IMR-90 (cell line): ENCODE measurements around the gene ZXDC. TPM values are rescaled to one million over a fixed set of nuclear protein-coding genes. Genes with fewer than 3 reads are reported as not detected.

Source experiments
- ATAC-seq: fragments of 200-7000 bp; cut with Tn5 transposase; 2 replicates; pipeline ENCODE4 v1.9.1; 2020; ENCODE audit warnings: low read depth, mild to moderate bottlenecking, moderate library complexity
- BruUV-seq: library from RNA; stranded (reverse); fragments of 400-500 nt; replicated peaks from 2 replicates; lab custom pipeline; 2021; lab: Mats Ljungman, UMichigan
- CTCF ChIA-PET: fragments of 300-600 bp; formaldehyde crosslinking; extraction: SDS; loops from one replicate; lab custom pipeline; 2021; ENCODE audit warnings: antibody characterized with exemption; lab: Yijun Ruan, JAX
- POLR2A ChIA-PET: fragments of 300-600 bp; sonication (Branson Sonifier 250); formaldehyde crosslinking; loops from one replicate; lab custom pipeline; 2022; ENCODE audit warnings: antibody characterized with exemption; ENCODE audit not compliant: unreplicated experiment; lab: Charles Lee
- DNase-seq: peaks from one replicate; pipeline ENCODE4 v3.0.0; 2013
- H2AFZ ChIP-seq: replicated peaks from 2 replicates; pipeline ENCODE3; 2013; ENCODE audit warnings: low read length, mild to moderate bottlenecking; ENCODE audit not compliant: poor library complexity
- H2AK5ac ChIP-seq: 2 replicates; pipeline ENCODE4 v1.6.1; 2013; ENCODE audit warnings: low read depth, low read length, inconsistent platforms
- H2AK9ac ChIP-seq: replicated peaks from 2 replicates; pipeline ENCODE3; 2013; ENCODE audit warnings: mild to moderate bottlenecking, low read depth, low read length, moderate library complexity; ENCODE audit not compliant: poor library complexity
- H2BK120ac ChIP-seq: 2 replicates; pipeline ENCODE4 v1.6.1; 2013; ENCODE audit warnings: low read depth, low read length, inconsistent platforms
- H2BK15ac ChIP-seq: 3 replicates; pipeline ENCODE4 v1.6.1; 2013; ENCODE audit warnings: low read depth, low read length, inconsistent platforms
- H2BK20ac ChIP-seq: 2 replicates; pipeline ENCODE4 v1.6.1; 2013; ENCODE audit warnings: low read depth, mild to moderate bottlenecking, inconsistent platforms, low read length, moderate library complexity
- H2BK5ac ChIP-seq: 2 replicates; pipeline ENCODE4 v1.6.1; 2013; ENCODE audit warnings: mild to moderate bottlenecking, low read depth, low read length, inconsistent platforms; ENCODE audit not compliant: poor library complexity, severe bottlenecking
- H3K14ac ChIP-seq: replicated peaks from 2 replicates; pipeline ENCODE4 v1.6.1; 2013; ENCODE audit warnings: low read depth, low read length, inconsistent platforms
- H3K18ac ChIP-seq: 2 replicates; pipeline ENCODE4 v1.6.1; 2013; ENCODE audit warnings: low read depth, low read length, control low read depth
- H3K23ac ChIP-seq: 2 replicates; pipeline ENCODE4 v1.6.1; 2013; ENCODE audit warnings: low read depth, low read length, inconsistent platforms
- H3K27ac ChIP-seq: 2 replicates; pipeline ENCODE4 v1.5.1; 2013; ENCODE audit warnings: mild to moderate bottlenecking, control low read depth, low read length; ENCODE audit not compliant: insufficient read depth
- H3K27me3 ChIP-seq: 2 replicates; pipeline ENCODE4 v1.6.1; 2013; ENCODE audit warnings: low read length; ENCODE audit not compliant: control insufficient read depth, insufficient read depth
- H3K36me3 ChIP-seq: 2 replicates; pipeline ENCODE4 v1.6.1; 2013; ENCODE audit warnings: low read length, mixed read lengths; ENCODE audit not compliant: control insufficient read depth, insufficient read depth
- H3K4ac ChIP-seq: 2 replicates; pipeline ENCODE4 v1.6.1; 2013; ENCODE audit warnings: low read depth, low read length, inconsistent platforms
- H3K4me1 ChIP-seq: 2 replicates; pipeline ENCODE4 v1.6.1; 2013; ENCODE audit warnings: low read length, mixed read lengths; ENCODE audit not compliant: control insufficient read depth, insufficient read depth
- H3K4me2 ChIP-seq: 2 replicates; pipeline ENCODE4 v1.6.1; 2013; ENCODE audit warnings: low read depth, mild to moderate bottlenecking, control low read depth, low read length, moderate library complexity
- H3K4me3 ChIP-seq: 2 replicates; pipeline ENCODE4 v1.5.1; 2013; ENCODE audit warnings: low read depth, mild to moderate bottlenecking, control low read depth, low read length, moderate library complexity; ENCODE audit not compliant: insufficient read depth
- H3K56ac ChIP-seq: 2 replicates; pipeline ENCODE4 v1.6.1; 2013; ENCODE audit warnings: low read length, inconsistent platforms; ENCODE audit not compliant: insufficient read depth; ENCODE audit errors: extremely low read depth
- H3K79me1 ChIP-seq, 2 experiments: 2 replicates each; pipeline ENCODE4 v1.6.1; 2013; ENCODE audit warnings: low read length in 2 of 2, inconsistent platforms in 1 of 2, low read depth in 1 of 2
- H3K9ac ChIP-seq: 2 replicates; pipeline ENCODE4 v1.6.1; 2013; ENCODE audit warnings: low read depth, low read length, control low read depth
- H3K9me1 ChIP-seq: 2 replicates; pipeline ENCODE4 v1.6.1; 2013; ENCODE audit warnings: low read length, inconsistent platforms; ENCODE audit not compliant: insufficient read depth
- H3K9me3 ChIP-seq: 2 replicates; pipeline ENCODE4 v1.6.1; 2013; ENCODE audit warnings: low read length; ENCODE audit not compliant: control insufficient read depth, insufficient read depth
- H4K20me1 ChIP-seq: 2 replicates; pipeline ENCODE4 v1.6.1; 2013; ENCODE audit warnings: low read length, inconsistent platforms; ENCODE audit not compliant: insufficient read depth
- H4K5ac ChIP-seq: 2 replicates; pipeline ENCODE4 v1.6.1; 2013; ENCODE audit warnings: mild to moderate bottlenecking, low read depth, low read length, control low read depth
- H4K8ac ChIP-seq, 2 experiments: 2 replicates each; pipeline ENCODE4 v1.6.1; 2013; ENCODE audit warnings: low read depth in 2 of 2, low read length in 2 of 2, control low read depth in 1 of 2, inconsistent platforms in 1 of 2
- H4K91ac ChIP-seq: 2 replicates; pipeline ENCODE4 v1.6.1; 2013; ENCODE audit warnings: low read depth, low read length, inconsistent platforms; ENCODE audit not compliant: insufficient read depth
- BHLHE40 ChIP-seq: fragments of 150-350 bp; IDR thresholded peaks from 2 replicates; pipeline ENCODE4 v1.6.1; 2016; ENCODE audit warnings: mild to moderate bottlenecking, low read depth, low read length
- CEBPB ChIP-seq: IDR thresholded peaks from 2 replicates; pipeline ENCODE4 v1.6.1; 2012; ENCODE audit warnings: low read depth, low read length, improper control_type of control experiment
- CHD1 ChIP-seq: IDR thresholded peaks from 2 replicates; pipeline ENCODE4 v1.6.1; 2012; ENCODE audit warnings: low read depth, low read length, improper control_type of control experiment
- ELK1 ChIP-seq: fragments of 150-350 bp; IDR thresholded peaks from 2 replicates; pipeline ENCODE4 v1.6.1; 2016; ENCODE audit warnings: low read depth, mild to moderate bottlenecking, low read length, moderate library complexity, borderline replicate concordance
- FOS ChIP-seq: fragments of 150-350 bp; IDR thresholded peaks from 2 replicates; pipeline ENCODE4 v1.6.1; 2016; ENCODE audit warnings: low read depth, low read length
- MAFK ChIP-seq: IDR thresholded peaks from 2 replicates; pipeline ENCODE4 v1.6.1; 2012; ENCODE audit warnings: low read depth, low read length, improper control_type of control experiment
- MAZ ChIP-seq: IDR thresholded peaks from 2 replicates; pipeline ENCODE4 v1.6.1; 2012; ENCODE audit warnings: low read depth, mild to moderate bottlenecking, low read length, improper control_type of control experiment, moderate library complexity, borderline replicate concordance
- MXI1 ChIP-seq: IDR thresholded peaks from 2 replicates; pipeline ENCODE4 v1.6.1; 2012; ENCODE audit warnings: low read depth, mild to moderate bottlenecking, low read length, moderate library complexity, borderline replicate concordance
- NFE2L2 ChIP-seq: fragments of 150-350 bp; IDR thresholded peaks from 2 replicates; pipeline ENCODE4 v1.6.1; 2016; ENCODE audit warnings: low read depth, mild to moderate bottlenecking, low read length
- POLR2A ChIP-seq: IDR thresholded peaks from 2 replicates; pipeline ENCODE4 v1.6.1; 2012; ENCODE audit warnings: mild to moderate bottlenecking, low read depth, low read length
- RAD21 ChIP-seq: IDR thresholded peaks from 2 replicates; pipeline ENCODE4 v1.6.1; 2012; ENCODE audit warnings: low read length, improper control_type of control experiment
- RCOR1 ChIP-seq: IDR thresholded peaks from 2 replicates; pipeline ENCODE4 v1.6.1; 2012; ENCODE audit warnings: mild to moderate bottlenecking, low read length, improper control_type of control experiment; ENCODE audit not compliant: insufficient replicate concordance
- RFX5 ChIP-seq: IDR thresholded peaks from 2 replicates; pipeline ENCODE4 v1.8.0; 2012; ENCODE audit warnings: low read depth, mild to moderate bottlenecking, low read length, moderate library complexity
- SMC3 ChIP-seq: fragments of 150-350 bp; IDR thresholded peaks from 2 replicates; pipeline ENCODE4 v1.6.1; 2016; ENCODE audit warnings: low read depth, mild to moderate bottlenecking, antibody characterized with exemption, low read length, moderate library complexity
- WGBS, 2 experiments: methylation state at CpG; one replicate each; pipeline versions ENCODE4 v1.1.5 to v1.1.7; 2013; ENCODE audit warnings: missing lambda C conversion rate in 2 of 2; ENCODE audit not compliant: insufficient read length in 1 of 2; ENCODE audit errors: extremely low coverage in 2 of 2; 5-methylcytosine and 5-hydroxymethylcytosine counted together
- dilution Hi-C: fragments of 300-500 bp; cut with HindIII; formaldehyde crosslinking; loops from one replicate; pipeline ENCODE4 v1.14.3; 2018; ENCODE audit warnings: low sequenced_read_pairs; ENCODE audit not compliant: unreplicated experiment
- in situ Hi-C: fragments of 300-500 bp; cut with MboI; formaldehyde crosslinking; loops from 3 replicates; pipeline ENCODE4 v1.14.3; 2019; ENCODE audit warnings: low sequenced_read_pairs, inconsistent platforms, mixed read lengths
- intact Hi-C: fragments of 100-400 bp; cut with micrococcal nuclease; formaldehyde crosslinking; loops from 2 replicates; pipeline ENCODE4 v1.10.0; 2022
- polyA plus RNA-seq, 3 experiments: library from polyadenylated mRNA; depleted of rRNA; stranded (reverse); fragments of >200 nt; gene quantifications; 2 replicates each; pipeline ENCODE4 v1.2.3, GENCODE V29; 2012; ENCODE audit warnings: low replicate concordance in 1 of 3
- total RNA-seq: library from RNA; depleted of rRNA; stranded (reverse); fragments of >200 nt; gene quantifications from 2 replicates; pipeline ENCODE4 v1.2.3, GENCODE V29; 2012
- TF ChIP-seq, protein P1 (sequence below): fragments of 150-350 bp; IDR thresholded peaks from 2 replicates; pipeline ENCODE4 v1.6.1; 2017; ENCODE audit warnings: mild to moderate bottlenecking, antibody characterized with exemption, low read length, low read depth
- TF ChIP-seq, protein P2 (sequence below): conservative IDR thresholded peaks from 2 replicates; pipeline ENCODE4 v1.5.1; 2012; ENCODE audit warnings: mild to moderate bottlenecking, low read depth, low read length, improper control_type of control experiment

ZXDC gene
- total and polyA plus RNA-seq, 2 of the 4 experiments (the other 2 are of a cell fraction): 11.5 to 14.3 TPM

- Histone ChIP-seq H2BK15ac (no peak overlapping the region), H3K79me1 (no peaks in the 10 kb centered on the region), H2BK120ac (no peak overlapping the region), H4K20me1 (no peaks in the 10 kb centered on the region), H4K91ac (no peak overlapping the region), H2AK5ac (no peak overlapping the region), H3K4ac (no peak overlapping the region), H4K5ac (no peak overlapping the region), H3K9ac (no peak overlapping the region), H3K27ac (no peak overlapping the region), H3K14ac (no peak overlapping the region), H3K56ac (no peak overlapping the region), H3K4me2 (no peak overlapping the region), H2BK20ac (no peak overlapping the region), H3K18ac (no peak overlapping the region), H3K9me1 (no peaks in the 10 kb centered on the region), H3K36me3 (no peaks in the 10 kb centered on the region), H2BK5ac (no peak overlapping the region), H4K8ac (no peak overlapping the region), H3K4me1 (no peaks in the 10 kb centered on the region), H2AFZ (no peak overlapping the region), H3K23ac (no peak overlapping the region), H3K27me3 (peaks cover 27% of the 10 kb centered on the region; the same call in 1 of the 2 replicates), H2AK9ac (no peak overlapping the region), H3K9me3 (no peaks in the 10 kb centered on the region), H3K4me3 (no peak overlapping the region)
- CTCF ChIA-PET: no interaction called here
- no peak for ATAC-seq
- WGBS, 2 experiments: 60% methylated on average over 5 of the region's 18 CpGs; no CpG with 5 or more reads in 1 of the 2 experiments
- TF ChIP-seq CEBPB (no peak), MAFK (no peak), POLR2A (no peak), MAZ (no peak), BHLHE40 (no peak), RCOR1 (no peak), CHD1 (no peak), MXI1 (no peak), ELK1 (no peak), NFE2L2 (no peak), SMC3 (no peak), FOS (no peak), RFX5 (no peak), RAD21 (no peak)
- TF ChIP-seq, protein P1, sequence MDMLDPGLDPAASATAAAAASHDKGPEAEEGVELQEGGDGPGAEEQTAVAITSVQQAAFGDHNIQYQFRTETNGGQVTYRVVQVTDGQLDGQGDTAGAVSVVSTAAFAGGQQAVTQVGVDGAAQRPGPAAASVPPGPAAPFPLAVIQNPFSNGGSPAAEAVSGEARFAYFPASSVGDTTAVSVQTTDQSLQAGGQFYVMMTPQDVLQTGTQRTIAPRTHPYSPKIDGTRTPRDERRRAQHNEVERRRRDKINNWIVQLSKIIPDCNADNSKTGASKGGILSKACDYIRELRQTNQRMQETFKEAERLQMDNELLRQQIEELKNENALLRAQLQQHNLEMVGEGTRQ: no peak
- TF ChIP-seq, protein P2, sequence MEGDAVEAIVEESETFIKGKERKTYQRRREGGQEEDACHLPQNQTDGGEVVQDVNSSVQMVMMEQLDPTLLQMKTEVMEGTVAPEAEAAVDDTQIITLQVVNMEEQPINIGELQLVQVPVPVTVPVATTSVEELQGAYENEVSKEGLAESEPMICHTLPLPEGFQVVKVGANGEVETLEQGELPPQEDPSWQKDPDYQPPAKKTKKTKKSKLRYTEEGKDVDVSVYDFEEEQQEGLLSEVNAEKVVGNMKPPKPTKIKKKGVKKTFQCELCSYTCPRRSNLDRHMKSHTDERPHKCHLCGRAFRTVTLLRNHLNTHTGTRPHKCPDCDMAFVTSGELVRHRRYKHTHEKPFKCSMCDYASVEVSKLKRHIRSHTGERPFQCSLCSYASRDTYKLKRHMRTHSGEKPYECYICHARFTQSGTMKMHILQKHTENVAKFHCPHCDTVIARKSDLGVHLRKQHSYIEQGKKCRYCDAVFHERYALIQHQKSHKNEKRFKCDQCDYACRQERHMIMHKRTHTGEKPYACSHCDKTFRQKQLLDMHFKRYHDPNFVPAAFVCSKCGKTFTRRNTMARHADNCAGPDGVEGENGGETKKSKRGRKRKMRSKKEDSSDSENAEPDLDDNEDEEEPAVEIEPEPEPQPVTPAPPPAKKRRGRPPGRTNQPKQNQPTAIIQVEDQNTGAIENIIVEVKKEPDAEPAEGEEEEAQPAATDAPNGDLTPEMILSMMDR: no peak
- dilution Hi-C loops: no loop called here
- intact Hi-C loops: no loop called here
- BruUV-seq: no TSS peak
- in situ Hi-C loops: no loop called here
- POLR2A ChIA-PET: no interaction called here
- no peak for DNase-seq
Observed at GRCh38 chr3:126509597-126510307, 34.1 kb upstream of the ZXDC start.
